HCT116 (cell line): ENCODE data around the gene WTAP. TPM values are rescaled to one million over a fixed set of nuclear protein-coding genes. Genes with fewer than 3 reads are reported as not detected.

Experiments used
- ATAC-seq: fragments of 200-7000 bp; cut with Tn5 transposase; 2 replicates; pipeline ENCODE4 v1.9.1; 2020; ENCODE audit warnings: mild to moderate bottlenecking, moderate library complexity
- BruUV-seq: library from RNA; stranded (reverse); fragments of 400-500 nt; replicated peaks from 2 replicates; lab custom pipeline; 2021; lab: Mats Ljungman, UMichigan
- CTCF ChIA-PET: fragments of 300-600 bp; sonication (Branson Sonifier 250); formaldehyde crosslinking; loops from one replicate; lab custom pipeline; 2021; ENCODE audit warnings: antibody characterized with exemption; lab: Charles Lee
- POLR2A ChIA-PET: fragments of 300-600, 350-600 bp; sonication (Branson Sonifier 250); formaldehyde crosslinking; loops from one replicate; lab custom pipeline; 2021; ENCODE audit warnings: antibody characterized with exemption; lab: Charles Lee
- RAD21 ChIA-PET, 2 experiments: fragments of 300-600 bp; sonication (Branson Sonifier 250); formaldehyde crosslinking; loops; one replicate each; lab custom pipeline; 2023; ENCODE audit warnings: low total read pairs in 2 of 2; ENCODE audit not compliant: uncharacterized antibody in 2 of 2, unreplicated experiment in 2 of 2, low non-redundant PET in 1 of 2; lab: Charles Lee
- DNase-seq: peaks from one replicate; pipeline ENCODE4 v3.0.0-alpha.2; 2010; ENCODE audit warnings: low read depth, low spot score
- H2AFZ ChIP-seq: fragments of 200-600 bp; shearing (Covaris generic), sonication (generic); 2 replicates; pipeline ENCODE4 v1.6.1; 2017; ENCODE audit warnings: low read depth, mixed run types, mixed read lengths, antibody characterized with exemption, low read length; ENCODE audit not compliant: poor library complexity, severe bottlenecking
- H3K27ac ChIP-seq: 2 replicates; pipeline ENCODE4 v1.5.1; 2012; ENCODE audit warnings: low read depth, low read length
- H3K27me3 ChIP-seq: fragments of 200-600 bp; sonication (generic); 2 replicates; pipeline ENCODE4 v1.6.1; 2016; ENCODE audit warnings: mixed run types, low read length, mixed read lengths; ENCODE audit not compliant: insufficient read depth
- H3K36me3 ChIP-seq, 2 experiments: fragments of 200-500 bp in 1 of 2; fragments of 200-600 bp in 1 of 2; sonication (Bioruptor generic) in 1 of 2; sonication (generic) in 1 of 2; 2 replicates each; pipeline versions ENCODE4 v1.5.1 to v1.6.1; 2014 to 2016; ENCODE audit warnings: low read length in 2 of 2, inconsistent platforms in 1 of 2, mixed read lengths in 1 of 2, mixed run types in 1 of 2; ENCODE audit not compliant: insufficient read depth in 2 of 2, control insufficient read depth in 1 of 2
- H3K4me1 ChIP-seq, 2 experiments: fragments of 200-600 bp in 1 of 2; sonication (generic) in 1 of 2; 2 replicates each; pipeline versions ENCODE4 v1.5.1 to v1.6.1; 2012 to 2017; ENCODE audit warnings: low read length in 2 of 2, inconsistent platforms in 1 of 2, mild to moderate bottlenecking in 1 of 2, mixed read lengths in 1 of 2, mixed run types in 1 of 2, moderate library complexity in 1 of 2; ENCODE audit not compliant: insufficient read depth in 2 of 2, control insufficient read depth in 1 of 2
- H3K4me2 ChIP-seq: fragments of 200-600 bp; sonication (generic); 2 replicates; pipeline ENCODE4 v1.6.1; 2017; ENCODE audit warnings: mixed run types, low read length, mixed read lengths
- H3K4me3 ChIP-seq, 2 experiments: fragments of 200-600 bp in 1 of 2; sonication (generic) in 1 of 2; replicated peaks in 1 of 2; 2 replicates each; pipeline ENCODE4 v1.5.1; 2011 to 2016; ENCODE audit warnings: low read length in 2 of 2, control low read depth in 1 of 2, low read depth in 1 of 2, mild to moderate bottlenecking in 1 of 2, mixed read lengths in 1 of 2, mixed run types in 1 of 2
- H3K79me2 ChIP-seq: fragments of 200-600 bp; sonication (generic); 2 replicates; pipeline ENCODE4 v1.6.1; 2017; ENCODE audit warnings: mild to moderate bottlenecking, mixed run types, low read length, moderate library complexity, mixed read lengths; ENCODE audit not compliant: insufficient read depth
- H3K9ac ChIP-seq: fragments of 200-600 bp; sonication (generic); 2 replicates; pipeline ENCODE4 v1.6.1; 2016; ENCODE audit warnings: low read length, mixed read lengths
- H3K9me2 ChIP-seq: fragments of 200-600 bp; sonication (generic), shearing (Covaris generic); 2 replicates; pipeline ENCODE4 v1.6.1; 2017; ENCODE audit warnings: mixed run types, mild to moderate bottlenecking, moderate library complexity; ENCODE audit not compliant: insufficient read depth
- H3K9me3 ChIP-seq, 2 experiments: fragments of 200-500 bp in 1 of 2; fragments of 200-600 bp in 1 of 2; sonication (Bioruptor generic) in 1 of 2; sonication (generic) in 1 of 2; 2 replicates each; pipeline ENCODE4 v1.6.1; 2014 to 2017; ENCODE audit warnings: low read length in 2 of 2, mixed read lengths in 2 of 2, inconsistent platforms in 1 of 2, low read depth in 1 of 2, mild to moderate bottlenecking in 1 of 2, mixed run types in 1 of 2, moderate library complexity in 1 of 2; ENCODE audit not compliant: control insufficient read depth in 1 of 2, insufficient read depth in 1 of 2
- H4K20me1 ChIP-seq: fragments of 200-600 bp; sonication (generic), shearing (Covaris generic); 2 replicates; pipeline ENCODE4 v1.6.1; 2017; ENCODE audit warnings: mixed run types, mild to moderate bottlenecking, moderate library complexity; ENCODE audit not compliant: insufficient read depth
- EZH2phosphoT487 ChIP-seq: fragments of 200-600 bp; IDR thresholded peaks from 2 replicates; pipeline ENCODE4 v1.6.1; 2018; ENCODE audit warnings: antibody characterized with exemption, borderline replicate concordance
- JUND ChIP-seq: IDR thresholded peaks from 2 replicates; pipeline ENCODE4 v1.6.1; 2012
- RAD21 ChIP-seq: IDR thresholded peaks from 2 replicates; pipeline ENCODE4 v1.6.1; 2012; ENCODE audit warnings: low read depth, mild to moderate bottlenecking
- REST ChIP-seq: IDR thresholded peaks from 2 replicates; pipeline ENCODE4 v1.6.1; 2012; ENCODE audit warnings: low read depth
- SRF ChIP-seq: IDR thresholded peaks from 2 replicates; pipeline ENCODE4 v1.6.1; 2012; ENCODE audit warnings: low read depth
- YY1 ChIP-seq: IDR thresholded peaks from 2 replicates; pipeline ENCODE4 v1.6.1; 2011; ENCODE audit warnings: low read length, low read depth, moderate library complexity, mild to moderate bottlenecking; ENCODE audit not compliant: insufficient replicate concordance; ENCODE audit errors: extremely low read depth
- ZBTB33 ChIP-seq: IDR thresholded peaks from 2 replicates; pipeline ENCODE4 v1.6.1; 2011; ENCODE audit warnings: mild to moderate bottlenecking, low read length, moderate library complexity; ENCODE audit not compliant: insufficient replicate concordance; ENCODE audit errors: extremely low read depth
- ZNF274 ChIP-seq: fragments of 200-500 bp; sonication (Bioruptor generic); IDR thresholded peaks from 2 replicates; pipeline ENCODE4 v1.6.1; 2014; ENCODE audit warnings: mild to moderate bottlenecking, low read depth, low read length, inconsistent platforms
- intact Hi-C: fragments of 100-400 bp; cut with micrococcal nuclease; formaldehyde crosslinking; loops from 2 replicates; pipeline ENCODE4 v1.10.0; 2022
- total RNA-seq: library from RNA; stranded (reverse); gene quantifications from one replicate; pipeline ENCODE4 v1.2.1, GENCODE V29; 2021; ENCODE audit not compliant: unreplicated experiment
- TF ChIP-seq, protein P1 (sequence below): IDR thresholded peaks from 2 replicates; pipeline ENCODE4 v1.6.1; 2012
- TF ChIP-seq, protein P2 (sequence below): IDR thresholded peaks from 2 replicates; pipeline ENCODE4 v1.6.1; 2012

Gene WTAP
- total RNA-seq, 1 experiment from 2014 or later: 88.6 TPM

DNA sequence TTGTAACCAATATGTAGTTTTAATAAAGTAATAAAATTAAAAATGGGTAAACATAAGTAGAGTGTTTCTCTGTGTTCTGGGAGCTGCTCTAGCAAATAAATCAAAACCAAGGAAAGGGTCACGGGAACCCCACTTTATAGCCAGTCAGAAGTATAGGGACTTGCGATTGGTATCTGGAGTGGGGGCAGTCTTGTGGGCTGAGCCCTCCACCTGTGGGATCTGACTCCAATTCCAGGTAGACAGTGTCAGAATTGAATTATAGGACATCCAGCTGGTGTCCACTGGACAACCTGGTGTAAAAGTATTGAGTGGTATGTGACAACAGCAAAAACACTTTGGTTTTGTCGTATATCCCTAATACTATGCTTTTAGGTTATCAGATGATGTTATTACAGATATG, 48.7 kb upstream of the WTAP start:
- Histone ChIP-seq H2AFZ (no peak overlapping the region), H3K79me2 (no peaks in the 10 kb centered on the region), H3K9ac (no peak overlapping the region), H3K9me2 (no peaks in the 10 kb centered on the region), H3K4me2 (no peak overlapping the region), H3K27ac (no peak overlapping the region), H3K36me3 (peaks cover under 1 to 7% of the 10 kb centered on the region in 2 experiments; a peak in 2 of 4 replicates), H3K4me1 (no peaks in the 10 kb centered on the region), H3K27me3 (no peaks in the 10 kb centered on the region), H3K9me3 (no peaks in the 10 kb centered on the region), H4K20me1 (no peaks in the 10 kb centered on the region), H3K4me3 (no peak overlapping the region)
- no peak for TF ChIP-seq SRF
- TF ChIP-seq JUND: no peak
- TF ChIP-seq, protein P1, sequence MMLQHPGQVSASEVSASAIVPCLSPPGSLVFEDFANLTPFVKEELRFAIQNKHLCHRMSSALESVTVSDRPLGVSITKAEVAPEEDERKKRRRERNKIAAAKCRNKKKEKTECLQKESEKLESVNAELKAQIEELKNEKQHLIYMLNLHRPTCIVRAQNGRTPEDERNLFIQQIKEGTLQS: no peak
- no peak for TF ChIP-seq RAD21
- POLR2A ChIA-PET: no interaction called here
- ATAC-seq: no peak
- DNase-seq: no peak
- RAD21 ChIA-PET: no interaction called here
- intact Hi-C loops: no loop called here
- CTCF ChIA-PET: no interaction called here
- no TSS peak for BruUV-seq

DNA sequence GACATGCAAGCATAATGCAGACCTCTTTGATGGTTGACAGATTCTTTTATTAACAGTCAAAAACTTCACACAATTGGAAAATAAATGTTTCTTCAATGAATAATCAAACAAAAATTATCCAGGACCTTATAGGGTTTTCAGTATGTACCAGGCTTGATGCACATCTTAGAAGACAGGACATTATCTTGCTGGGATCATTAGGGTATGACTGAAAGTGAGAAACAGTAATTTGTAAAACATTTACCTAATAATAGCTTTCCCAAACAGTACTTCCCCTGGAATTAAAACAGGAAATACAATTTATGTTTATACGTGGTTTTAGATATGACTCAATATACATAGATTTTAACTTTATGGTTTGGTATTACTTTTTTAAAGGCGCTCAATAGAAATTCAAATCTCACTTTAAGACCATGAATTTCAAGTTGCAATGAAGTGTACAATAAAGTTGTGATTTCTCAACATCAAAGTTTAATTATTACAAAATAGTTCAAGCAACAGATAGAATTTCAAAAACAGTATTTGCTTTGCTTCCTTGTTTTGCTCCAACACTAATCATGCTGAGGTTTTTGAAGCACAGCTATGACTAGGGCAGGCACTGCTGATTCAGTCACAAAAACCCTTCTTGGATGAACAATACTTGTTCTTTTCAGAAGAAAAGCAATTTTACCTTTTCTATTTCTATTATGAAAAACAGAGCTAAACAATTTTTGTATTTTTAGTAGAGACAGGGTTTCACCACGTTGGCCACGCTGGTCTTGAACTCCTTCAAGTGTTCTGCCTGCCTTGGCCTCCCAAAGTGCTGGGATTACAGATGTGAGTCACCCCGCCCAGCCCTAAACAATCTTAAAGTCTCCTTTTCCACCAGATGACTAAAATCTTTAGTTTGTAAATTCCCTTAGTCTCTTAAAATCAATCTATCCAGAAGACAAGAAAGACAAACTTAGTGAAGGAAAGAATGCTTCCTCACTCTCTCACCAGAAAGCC, 47.9 kb upstream of the WTAP start:
- Histone ChIP-seq H3K4me1 (no peaks in the 10 kb centered on the region), H3K4me3 (no peak overlapping the region), H2AFZ (no peak overlapping the region), H3K27ac (no peak overlapping the region), H3K9me3 (no peaks in the 10 kb centered on the region), H3K27me3 (no peaks in the 10 kb centered on the region), H4K20me1 (no peaks in the 10 kb centered on the region), H3K9ac (no peak overlapping the region), H3K4me2 (no peak overlapping the region), H3K9me2 (no peaks in the 10 kb centered on the region), H3K79me2 (no peaks in the 10 kb centered on the region), H3K36me3 (peaks cover 6 to 10% of the 10 kb centered on the region in 2 experiments; a peak in 2 of 4 replicates)
- RAD21 ChIA-PET: no interaction called here
- ATAC-seq (no peak), DNase-seq (no peak)
- POLR2A ChIA-PET: interaction anchor here (1.1 kb wide), 1 partner anchor 12 kb away, joined by 3 read pairs; no protein-coding TSS in a partner anchor
- intact Hi-C loops: no loop called here
- BruUV-seq: no TSS peak
- no peak for TF ChIP-seq JUND
- TF ChIP-seq, protein P1: no peak
- TF ChIP-seq RAD21: no peak
- TF ChIP-seq ZBTB33: no peak
- no peak for TF ChIP-seq EZH2phosphoT487
- no peak for TF ChIP-seq ZNF274
- no peak for TF ChIP-seq REST
- TF ChIP-seq YY1: no peak
- TF ChIP-seq, protein P2, sequence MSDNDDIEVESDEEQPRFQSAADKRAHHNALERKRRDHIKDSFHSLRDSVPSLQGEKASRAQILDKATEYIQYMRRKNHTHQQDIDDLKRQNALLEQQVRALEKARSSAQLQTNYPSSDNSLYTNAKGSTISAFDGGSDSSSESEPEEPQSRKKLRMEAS: no peak
- CTCF ChIA-PET: interaction anchor here (1.2 to 1.9 kb wide), 3 partner anchors 12 to 46 kb away, joined by 3 to 5 read pairs (median 4); no protein-coding TSS in a partner anchor
